Measurements from ENCODE around the gene PARD3.

- TF ChIP-seq CTCF (IDR thresholded peaks at IDR 0.05) = no peak
- no peak for TF ChIP-seq POLR2A (IDR thresholded peaks at IDR 0.05)
Observed at GRCh38 chr10:34373211-34373610, 441.9 kb downstream of the PARD3 start.
